Activated naive CD4-positive, alpha-beta T cell treated with anti-CD3 and anti-CD28 coated beads, Interleukin-2, amount 50 U/mL, for 72 hours (primary cell): ENCODE results near the gene SLC35E2B. TPM values are rescaled to one million over a fixed set of nuclear protein-coding genes. Genes with fewer than 3 reads are reported as not detected.
"Not testable (repeated sequence)": the region's sequence is repeated elsewhere in the genome, so short reads cannot be mapped to it uniquely, and the experiment has no call there.

Experiments
- ATAC-seq, 2 donors: fragments of 150-1000 bp; cut with Tn5 transposase; 2 replicates each; pipeline ENCODE4 v1.10.0; 2021; ENCODE audit warnings: mild to moderate bottlenecking in 2 of 2, moderate library complexity in 2 of 2
- DNase-seq, 2 donors: peaks; one replicate each; pipeline ENCODE4 v3.0.0; 2021 to 2022; ENCODE audit warnings: low spot score in 2 of 2
- H3K27ac Mint-ChIP-seq, 2 donors: one replicate each; pipeline ENCODE4 v1.8.0; 2022; ENCODE audit warnings: mild to moderate bottlenecking in 2 of 2, mixed read lengths in 2 of 2
- H3K36me3 Mint-ChIP-seq, 2 donors: one replicate each; pipeline ENCODE4 v1.8.0; 2022; ENCODE audit warnings: mixed read lengths in 2 of 2
- H3K9me3 Mint-ChIP-seq, 2 donors: one replicate each; pipeline ENCODE4 v1.8.0; 2022; ENCODE audit warnings: mixed read lengths in 2 of 2
- total RNA-seq, 2 donors: library from RNA; stranded (reverse); gene quantifications; one replicate each; pipeline ENCODE4 v1.2.3, GENCODE V29; 2022

The SLC35E2B gene
- total RNA-seq, 2 donors from 2014 or later = 19.0 to 48.5 TPM

GRCh38 chr1:1636621-1637478 lies 55.7 kb downstream of the SLC35E2B start:
- not testable (repeated sequence) for H3K36me3 Mint-ChIP-seq, H3K9me3 Mint-ChIP-seq, ATAC-seq, DNase-seq, H3K27ac Mint-ChIP-seq

GRCh38 chr1:1634613-1635012 lies 58.0 kb downstream of the SLC35E2B start:
- not testable (repeated sequence) for H3K27ac Mint-ChIP-seq, DNase-seq, H3K9me3 Mint-ChIP-seq, ATAC-seq, H3K36me3 Mint-ChIP-seq

- DNase-seq, H3K9me3 Mint-ChIP-seq, H3K36me3 Mint-ChIP-seq, H3K27ac Mint-ChIP-seq, ATAC-seq: not testable (repeated sequence)
These were observed 59.2 kb downstream of the SLC35E2B start for GRCh38 chr1:1633409-1633808.

- Mint-ChIP-seq H3K27ac (no peak within 1 kb of the TSS), H3K9me3 (no peaks in the 10 kb centered on the region), H3K36me3 (peaks cover 0 to 5% of the 10 kb centered on the region in 2 donors)
- DNase-seq (no peak), ATAC-seq (no peak)
These were observed 60.7 kb downstream of the SLC35E2B start, which contains the start of gene MMP23B for GRCh38 chr1:1631782-1632420. MMP23B (plus strand) TSS chr1:1632173; CDS start chr1:1632219, 46 bp downstream.

GRCh38 chr1:1630965-1631781 lies 61.4 kb downstream of the SLC35E2B start:
- no peak overlapping the region for H3K27ac Mint-ChIP-seq
- ATAC-seq (no peak), DNase-seq (no peak)
- peaks cover 0 to 5% of the 10 kb centered on the region in 2 donors for H3K36me3 Mint-ChIP-seq
- no peaks in the 10 kb centered on the region for H3K9me3 Mint-ChIP-seq

GRCh38 chr1:1630191-1630964 lies 62.2 kb downstream of the SLC35E2B start:
- Mint-ChIP-seq H3K27ac (peak overlapping the region; percentile 77 to 83), H3K9me3 (no peaks in the 10 kb centered on the region), H3K36me3 (peaks cover 0 to 5% of the 10 kb centered on the region in 2 donors)
- peak; percentile 90 to 96 for DNase-seq
- peak; percentile 84 to 86 for ATAC-seq

- H3K9me3 Mint-ChIP-seq = no peaks in the 10 kb centered on the region
- ATAC-seq (peak; percentile 43 to 61), DNase-seq (no peak)
- peak overlapping the region; percentile 77 to 83 for H3K27ac Mint-ChIP-seq
- H3K36me3 Mint-ChIP-seq = peaks cover 0 to 5% of the 10 kb centered on the region in 2 donors
These were observed 63.0 kb downstream of the SLC35E2B start for GRCh38 chr1:1629430-1630190.

- H3K36me3 Mint-ChIP-seq = peaks cover 0 to 5% of the 10 kb centered on the region in 2 donors
- H3K9me3 Mint-ChIP-seq = no peaks in the 10 kb centered on the region
- no peak overlapping the region for H3K27ac Mint-ChIP-seq
- ATAC-seq (peak; percentile 7 to 28), DNase-seq (no peak)
These were observed 63.7 kb downstream of the SLC35E2B start for GRCh38 chr1:1628754-1629429.

- Mint-ChIP-seq H3K36me3 (peaks cover 0 to 5% of the 10 kb centered on the region in 2 donors), H3K27ac (no peak overlapping the region), H3K9me3 (no peaks in the 10 kb centered on the region)
- ATAC-seq = no peak
- no peak for DNase-seq
These were observed 64.5 kb downstream of the SLC35E2B start for GRCh38 chr1:1627829-1628753.

GRCh38 chr1:1627261-1627828 lies 65.2 kb downstream of the SLC35E2B start:
- H3K36me3 Mint-ChIP-seq = peaks cover 0 to 5% of the 10 kb centered on the region in 2 donors
- no peaks in the 10 kb centered on the region for H3K9me3 Mint-ChIP-seq
- ATAC-seq = no peak
- no peak overlapping the region for H3K27ac Mint-ChIP-seq
- no peak for DNase-seq

GRCh38 chr1:1626207-1627141 lies 66.1 kb downstream of the SLC35E2B start:
- no peaks in the 10 kb centered on the region for H3K9me3 Mint-ChIP-seq
- H3K27ac Mint-ChIP-seq = no peak overlapping the region
- ATAC-seq = no peak
- peaks cover 0 to 5% of the 10 kb centered on the region in 2 donors for H3K36me3 Mint-ChIP-seq
- DNase-seq = no peak

GRCh38 chr1:1625824-1626206 lies 66.8 kb downstream of the SLC35E2B start:
- DNase-seq (no peak), ATAC-seq (no peak)
- no peak overlapping the region for H3K27ac Mint-ChIP-seq
- peaks cover 0 to 5% of the 10 kb centered on the region in 2 donors for H3K36me3 Mint-ChIP-seq
- no peaks in the 10 kb centered on the region for H3K9me3 Mint-ChIP-seq

- no peak for DNase-seq
- peaks cover 0 to 4% of the 10 kb centered on the region in 2 donors for H3K36me3 Mint-ChIP-seq
These were observed 67.2 kb downstream of the SLC35E2B start for GRCh38 chr1:1625404-1625775.

More at GRCh38 chr1:1625404-1625775, 67.2 kb downstream of the SLC35E2B start:
- no peak for ATAC-seq
- H3K9me3 Mint-ChIP-seq = no peaks in the 10 kb centered on the region
- no peak overlapping the region for H3K27ac Mint-ChIP-seq
